ENCODE results near the gene XYLT1. TPM values are rescaled to one million over a fixed set of nuclear protein-coding genes. Genes with fewer than 3 reads are reported as not detected.

The XYLT1 gene
- 5.8 TPM for polyA plus RNA-seq (2012; ENCODE audit: low read depth, missing spikeins)

- TF ChIP-seq POU2F2 (IDR thresholded peaks at IDR 0.05; ENCODE audit: low read depth, low read length) (no peak), POLR2AphosphoS5 (IDR thresholded peaks at IDR 0.05; ENCODE audit: low read depth, low read length) (no peak), POLR2A (IDR thresholded peaks at IDR 0.05; ENCODE audit: low read depth, low read length) (no peak), TAF1 (IDR thresholded peaks at IDR 0.05; ENCODE audit: low read depth, low read length) (no peak), SPI1 (IDR thresholded peaks at IDR 0.05; ENCODE audit: low read depth, low read length) (no peak), PAX5 (IDR thresholded peaks at IDR 0.05; ENCODE audit: insufficient read depth, low read length, severe bottlenecking) (no peak)
- DNase-seq (ENCODE audit: insufficient read length, low spot score): no peak
- peak; percentile 33 for FAIRE-seq
Measured at GRCh38 chr16:17470908-17471718, at the start of gene XYLT1. TSS of gene XYLT1 (minus strand) at chr16:17470960. CDS start at chr16:17470796, 164 bp downstream.

GRCh38 chr16:17520111-17520510 is 49.4 kb upstream of the XYLT1 start:
- no peak for FAIRE-seq
- no peak for TF ChIP-seq POLR2AphosphoS5 (IDR thresholded peaks at IDR 0.05; ENCODE audit: low read depth, low read length)
- no peak for TF ChIP-seq TAF1 (IDR thresholded peaks at IDR 0.05; ENCODE audit: low read depth, low read length)
- TF ChIP-seq PAX5 (IDR thresholded peaks at IDR 0.05; ENCODE audit: insufficient read depth, low read length, severe bottlenecking): no peak
- TF ChIP-seq POLR2A (IDR thresholded peaks at IDR 0.05; ENCODE audit: low read depth, low read length): no peak
- TF ChIP-seq POU2F2 (IDR thresholded peaks at IDR 0.05; ENCODE audit: low read depth, low read length): no peak
- no peak for TF ChIP-seq SPI1 (IDR thresholded peaks at IDR 0.05; ENCODE audit: low read depth, low read length)
- DNase-seq (ENCODE audit: insufficient read length, low spot score): no peak

- TF ChIP-seq TAF1 (IDR thresholded peaks at IDR 0.05; ENCODE audit: low read depth, low read length) (no peak), PAX5 (IDR thresholded peaks at IDR 0.05; ENCODE audit: insufficient read depth, low read length, severe bottlenecking) (no peak), SPI1 (IDR thresholded peaks at IDR 0.05; ENCODE audit: low read depth, low read length) (no peak), POLR2A (IDR thresholded peaks at IDR 0.05; ENCODE audit: low read depth, low read length) (no peak), POU2F2 (IDR thresholded peaks at IDR 0.05; ENCODE audit: low read depth, low read length) (no peak), POLR2AphosphoS5 (IDR thresholded peaks at IDR 0.05; ENCODE audit: low read depth, low read length) (no peak)
- no peak for DNase-seq (ENCODE audit: insufficient read length, low spot score)
- FAIRE-seq: no peak
Measured at GRCh38 chr16:17519101-17519955, 48.6 kb upstream of the XYLT1 start.

GRCh38 chr16:17518441-17518840 is 47.7 kb upstream of the XYLT1 start:
- DNase-seq (ENCODE audit: insufficient read length, low spot score) (no peak), FAIRE-seq (no peak)
- no peak for TF ChIP-seq POLR2AphosphoS5 (IDR thresholded peaks at IDR 0.05; ENCODE audit: low read depth, low read length)
- no peak for TF ChIP-seq SPI1 (IDR thresholded peaks at IDR 0.05; ENCODE audit: low read depth, low read length)
- TF ChIP-seq TAF1 (IDR thresholded peaks at IDR 0.05; ENCODE audit: low read depth, low read length): no peak
- no peak for TF ChIP-seq POU2F2 (IDR thresholded peaks at IDR 0.05; ENCODE audit: low read depth, low read length)
- TF ChIP-seq PAX5 (IDR thresholded peaks at IDR 0.05; ENCODE audit: insufficient read depth, low read length, severe bottlenecking): no peak
- no peak for TF ChIP-seq POLR2A (IDR thresholded peaks at IDR 0.05; ENCODE audit: low read depth, low read length)

- FAIRE-seq (no peak), DNase-seq (ENCODE audit: insufficient read length, low spot score) (no peak)
- no peak for TF ChIP-seq POU2F2 (IDR thresholded peaks at IDR 0.05; ENCODE audit: low read depth, low read length)
- no peak for TF ChIP-seq PAX5 (IDR thresholded peaks at IDR 0.05; ENCODE audit: insufficient read depth, low read length, severe bottlenecking)
- TF ChIP-seq POLR2A (IDR thresholded peaks at IDR 0.05; ENCODE audit: low read depth, low read length): no peak
- TF ChIP-seq TAF1 (IDR thresholded peaks at IDR 0.05; ENCODE audit: low read depth, low read length): no peak
- TF ChIP-seq POLR2AphosphoS5 (IDR thresholded peaks at IDR 0.05; ENCODE audit: low read depth, low read length): no peak
- no peak for TF ChIP-seq SPI1 (IDR thresholded peaks at IDR 0.05; ENCODE audit: low read depth, low read length)
Measured at GRCh38 chr16:17515421-17516210, 44.9 kb upstream of the XYLT1 start.

GRCh38 chr16:17512636-17513220 is 42.0 kb upstream of the XYLT1 start:
- TF ChIP-seq POLR2AphosphoS5 (IDR thresholded peaks at IDR 0.05; ENCODE audit: low read depth, low read length) (no peak), PAX5 (IDR thresholded peaks at IDR 0.05; ENCODE audit: insufficient read depth, low read length, severe bottlenecking) (no peak), SPI1 (IDR thresholded peaks at IDR 0.05; ENCODE audit: low read depth, low read length) (no peak), POLR2A (IDR thresholded peaks at IDR 0.05; ENCODE audit: low read depth, low read length) (no peak), POU2F2 (IDR thresholded peaks at IDR 0.05; ENCODE audit: low read depth, low read length) (no peak), TAF1 (IDR thresholded peaks at IDR 0.05; ENCODE audit: low read depth, low read length) (no peak)
- DNase-seq (ENCODE audit: insufficient read length, low spot score) (no peak), FAIRE-seq (no peak)

GRCh38 chr16:17511340-17511739 is 40.6 kb upstream of the XYLT1 start:
- FAIRE-seq: no peak

GRCh38 chr16:17510567-17510966 is 39.8 kb upstream of the XYLT1 start:
- TF ChIP-seq POLR2AphosphoS5 (IDR thresholded peaks at IDR 0.05; ENCODE audit: low read depth, low read length): no peak
- no peak for TF ChIP-seq POLR2A (IDR thresholded peaks at IDR 0.05; ENCODE audit: low read depth, low read length)
- no peak for TF ChIP-seq PAX5 (IDR thresholded peaks at IDR 0.05; ENCODE audit: insufficient read depth, low read length, severe bottlenecking)
- TF ChIP-seq SPI1 (IDR thresholded peaks at IDR 0.05; ENCODE audit: low read depth, low read length): no peak
- TF ChIP-seq POU2F2 (IDR thresholded peaks at IDR 0.05; ENCODE audit: low read depth, low read length): no peak
- TF ChIP-seq TAF1 (IDR thresholded peaks at IDR 0.05; ENCODE audit: low read depth, low read length): no peak
- no peak for DNase-seq (ENCODE audit: insufficient read length, low spot score)
- FAIRE-seq: no peak

More at GRCh38 chr16:17511340-17511739, 40.6 kb upstream of the XYLT1 start:
- TF ChIP-seq TAF1 (IDR thresholded peaks at IDR 0.05; ENCODE audit: low read depth, low read length) (no peak), POU2F2 (IDR thresholded peaks at IDR 0.05; ENCODE audit: low read depth, low read length) (no peak), PAX5 (IDR thresholded peaks at IDR 0.05; ENCODE audit: insufficient read depth, low read length, severe bottlenecking) (no peak), SPI1 (IDR thresholded peaks at IDR 0.05; ENCODE audit: low read depth, low read length) (no peak), POLR2A (IDR thresholded peaks at IDR 0.05; ENCODE audit: low read depth, low read length) (no peak), POLR2AphosphoS5 (IDR thresholded peaks at IDR 0.05; ENCODE audit: low read depth, low read length) (no peak)
- no peak for DNase-seq (ENCODE audit: insufficient read length, low spot score)
